ENCODE data around the gene IL12RB1. TPM values are rescaled to one million over a fixed set of nuclear protein-coding genes. Genes with fewer than 3 reads are reported as not detected.

Gene IL12RB1
- total RNA-seq = 1.5 TPM

DNA sequence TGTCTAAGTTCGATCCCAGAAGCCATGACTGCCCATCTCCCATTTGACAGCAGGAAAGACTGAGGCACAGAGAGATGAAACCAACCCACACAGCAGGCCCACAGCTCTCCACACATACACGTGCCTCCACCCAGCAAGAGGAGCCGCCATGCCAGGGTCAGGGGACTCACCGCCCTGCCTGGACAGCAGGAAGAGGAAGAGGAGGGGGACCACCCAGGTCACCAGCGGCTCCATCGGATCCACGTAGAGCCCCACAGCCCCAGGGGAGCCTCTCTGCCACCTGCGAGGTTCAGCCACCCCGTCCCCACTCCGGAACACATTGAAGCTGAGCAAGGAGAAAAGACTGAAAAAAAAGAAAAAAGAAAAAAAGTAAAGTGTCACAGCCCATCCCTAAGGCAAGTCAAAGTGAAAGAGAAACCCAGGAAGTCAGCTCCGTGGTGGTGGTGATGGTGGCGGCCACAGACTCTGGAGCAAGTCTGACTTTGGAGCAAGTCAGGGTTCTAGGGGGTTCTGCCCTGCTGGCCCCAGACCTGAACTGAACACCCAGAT is at the start of gene IL12RB1:
Gene IL12RB1 (minus strand): TSS at position 345 of the 549 bp plus-strand sequence. CDS start 111 bp downstream, at position 234.
- peaks cover 3 to 9% of the 10 kb centered on the region in 2 donors for H3K4me1 ChIP-seq
- intact Hi-C loops (cut with DNase I) = no loop called here
- no peaks in the 10 kb centered on the region for H3K27me3 ChIP-seq
- TF ChIP-seq, protein P1, sequence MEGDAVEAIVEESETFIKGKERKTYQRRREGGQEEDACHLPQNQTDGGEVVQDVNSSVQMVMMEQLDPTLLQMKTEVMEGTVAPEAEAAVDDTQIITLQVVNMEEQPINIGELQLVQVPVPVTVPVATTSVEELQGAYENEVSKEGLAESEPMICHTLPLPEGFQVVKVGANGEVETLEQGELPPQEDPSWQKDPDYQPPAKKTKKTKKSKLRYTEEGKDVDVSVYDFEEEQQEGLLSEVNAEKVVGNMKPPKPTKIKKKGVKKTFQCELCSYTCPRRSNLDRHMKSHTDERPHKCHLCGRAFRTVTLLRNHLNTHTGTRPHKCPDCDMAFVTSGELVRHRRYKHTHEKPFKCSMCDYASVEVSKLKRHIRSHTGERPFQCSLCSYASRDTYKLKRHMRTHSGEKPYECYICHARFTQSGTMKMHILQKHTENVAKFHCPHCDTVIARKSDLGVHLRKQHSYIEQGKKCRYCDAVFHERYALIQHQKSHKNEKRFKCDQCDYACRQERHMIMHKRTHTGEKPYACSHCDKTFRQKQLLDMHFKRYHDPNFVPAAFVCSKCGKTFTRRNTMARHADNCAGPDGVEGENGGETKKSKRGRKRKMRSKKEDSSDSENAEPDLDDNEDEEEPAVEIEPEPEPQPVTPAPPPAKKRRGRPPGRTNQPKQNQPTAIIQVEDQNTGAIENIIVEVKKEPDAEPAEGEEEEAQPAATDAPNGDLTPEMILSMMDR (IDR thresholded peaks at IDR 0.05) = no peak
- no peak within 1 kb of the TSS for H3K27ac ChIP-seq
- DNase-seq (ENCODE audit: low spot score in 2 of 2) = no peak
- no peaks in the 10 kb centered on the region for H3K9me3 ChIP-seq
- H3K36me3 ChIP-seq = no peaks in the 10 kb centered on the region
- peak within 1 kb of the TSS; percentile 23 to 54 for H3K4me3 ChIP-seq

DNA sequence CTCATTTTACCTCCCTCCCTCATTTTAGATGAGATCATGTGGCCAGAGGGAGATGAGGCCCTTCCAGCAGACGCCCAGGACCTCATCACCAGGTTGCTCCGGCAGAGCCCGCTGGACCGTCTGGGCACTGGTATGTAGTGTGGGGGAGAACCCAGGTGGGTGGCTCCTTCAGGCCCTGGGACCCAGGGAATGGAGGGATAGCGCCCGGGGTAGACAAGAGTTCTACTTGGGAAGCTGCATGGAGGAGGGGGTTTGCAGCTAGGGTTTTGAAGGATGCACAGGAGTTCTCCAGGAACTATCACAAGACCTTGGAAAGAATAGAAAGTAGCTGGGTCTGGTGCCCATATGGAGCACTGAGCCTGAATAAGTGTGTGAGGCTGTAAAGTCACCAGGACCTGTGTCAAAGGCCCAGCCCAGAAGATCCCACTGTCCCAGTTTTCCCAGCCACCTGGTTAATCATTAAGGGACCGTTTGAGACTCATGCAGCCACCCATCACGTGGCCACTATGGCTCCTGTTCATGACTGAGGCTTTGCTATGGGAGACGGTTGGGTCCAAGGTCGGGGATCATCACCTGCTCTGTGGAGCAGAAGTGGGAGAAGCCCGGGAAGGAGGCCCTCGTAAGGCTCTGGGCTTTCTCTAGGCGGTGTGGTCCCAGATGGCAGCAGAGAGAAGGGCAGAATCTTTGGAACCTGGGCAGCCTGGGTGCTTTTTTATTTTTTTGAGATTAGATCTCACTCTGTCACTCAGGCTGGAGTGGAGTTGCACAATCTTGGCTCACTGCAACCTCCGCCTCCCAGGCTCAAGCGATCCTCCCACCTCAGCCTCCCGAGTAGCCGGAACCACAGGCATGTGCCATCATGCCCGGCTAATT is 49.2 kb upstream of the IL12RB1 start:
- peaks cover 56 to 82% of the 10 kb centered on the region in 2 donors for H3K36me3 ChIP-seq

GRCh38 chr19:18131841-18132596 is 45.3 kb upstream of the IL12RB1 start:
- Histone ChIP-seq H3K27ac (no peak overlapping the region), H3K4me3 (no peak overlapping the region), H3K4me1 (no peaks in the 10 kb centered on the region), H3K36me3 (peaks cover 65 to 89% of the 10 kb centered on the region in 2 donors), H3K27me3 (no peaks in the 10 kb centered on the region), H3K9me3 (no peaks in the 10 kb centered on the region)
- TF ChIP-seq, protein P1 (IDR thresholded peaks at IDR 0.05) = no peak
- intact Hi-C loops (cut with DNase I) = no loop called here
- no peak for DNase-seq (ENCODE audit: low spot score in 2 of 2)

More for the DNA sequence above, 49.2 kb upstream of the IL12RB1 start:
- no peak overlapping the region for H3K4me3 ChIP-seq
- intact Hi-C loops (cut with DNase I) = no loop called here
- TF ChIP-seq, protein P1 (IDR thresholded peaks at IDR 0.05) = no peak
- H3K4me1 ChIP-seq = no peaks in the 10 kb centered on the region
- no peak for DNase-seq (ENCODE audit: low spot score in 2 of 2)
- H3K9me3 ChIP-seq = no peaks in the 10 kb centered on the region
- no peak overlapping the region for H3K27ac ChIP-seq
- H3K27me3 ChIP-seq = no peaks in the 10 kb centered on the region

DNA sequence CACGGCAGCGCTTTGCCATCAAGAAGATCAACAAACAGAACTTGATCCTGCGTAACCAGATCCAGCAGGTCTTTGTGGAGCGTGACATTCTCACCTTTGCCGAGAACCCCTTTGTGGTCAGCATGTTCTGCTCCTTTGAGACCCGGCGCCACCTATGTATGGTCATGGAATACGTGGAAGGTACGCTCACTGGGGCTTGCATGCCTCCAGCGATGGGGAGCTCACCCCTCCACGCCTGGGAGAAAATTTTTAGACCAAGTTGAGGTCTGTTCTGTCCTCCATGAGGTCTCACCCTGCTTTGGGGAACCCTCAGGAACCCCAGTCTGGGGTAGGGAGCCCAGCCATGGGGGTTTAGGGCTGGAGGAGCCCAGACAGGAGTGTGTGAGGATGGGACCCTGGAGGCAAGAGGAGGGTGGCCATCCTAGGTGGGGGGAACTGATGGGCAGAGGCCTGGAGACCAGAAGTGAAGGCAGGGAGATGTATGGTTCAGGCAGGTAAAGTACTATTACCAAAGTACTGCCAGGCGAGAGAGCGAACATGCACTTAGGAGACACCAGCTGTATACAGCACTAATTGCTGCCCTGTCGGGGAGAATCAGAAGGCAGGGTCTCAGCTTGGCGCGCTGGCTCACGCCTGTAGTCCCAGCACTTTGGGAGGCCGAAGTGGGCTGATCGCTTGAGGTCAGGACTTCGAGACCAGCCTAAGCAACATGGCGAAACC is 43.9 kb upstream of the IL12RB1 start:
- Histone ChIP-seq H3K4me1 (no peaks in the 10 kb centered on the region), H3K27me3 (no peaks in the 10 kb centered on the region), H3K36me3 (peaks cover 65 to 79% of the 10 kb centered on the region in 2 donors), H3K9me3 (no peaks in the 10 kb centered on the region), H3K27ac (no peak overlapping the region), H3K4me3 (no peak overlapping the region)
- no peak for DNase-seq (ENCODE audit: low spot score in 2 of 2)
- TF ChIP-seq, protein P1 (IDR thresholded peaks at IDR 0.05) = no peak
- intact Hi-C loops (cut with DNase I) = no loop called here

GRCh38 chr19:18128805-18129204 is 42.1 kb upstream of the IL12RB1 start:
- no peak for DNase-seq (ENCODE audit: low spot score in 2 of 2)

More at GRCh38 chr19:18128805-18129204, 42.1 kb upstream of the IL12RB1 start:
- peaks cover 62 to 81% of the 10 kb centered on the region in 2 donors for H3K36me3 ChIP-seq
- no peak overlapping the region for H3K27ac ChIP-seq
- H3K4me3 ChIP-seq = no peak overlapping the region
- no peaks in the 10 kb centered on the region for H3K4me1 ChIP-seq
- no peaks in the 10 kb centered on the region for H3K9me3 ChIP-seq
- intact Hi-C loops (cut with DNase I) = no loop called here
- TF ChIP-seq, protein P1 (IDR thresholded peaks at IDR 0.05) = no peak
- H3K27me3 ChIP-seq = no peaks in the 10 kb centered on the region
